Panc1 (cell line): Measurements from ENCODE around the gene SIM2. TPM values are rescaled to one million over a fixed set of nuclear protein-coding genes. Genes with fewer than 3 reads are reported as not detected.

Experiments
- ATAC-seq: fragments of 200-7000 bp; cut with Tn5 transposase; 2 replicates; pipeline ENCODE4 v1.9.1; 2020; ENCODE audit warnings: mild to moderate bottlenecking, moderate library complexity
- BruUV-seq: library from RNA; stranded (reverse); fragments of 400-500 nt; replicated peaks from 2 replicates; lab custom pipeline; 2021; lab: Mats Ljungman, UMichigan
- CTCF ChIA-PET: fragments of 300-600 bp; sonication (Branson Sonifier 250); formaldehyde crosslinking; loops from one replicate; lab custom pipeline; 2022; ENCODE audit warnings: antibody characterized with exemption; lab: Charles Lee
- POLR2A ChIA-PET: fragments of 300-600 bp; sonication (Branson Sonifier 250); formaldehyde crosslinking; loops from one replicate; lab custom pipeline; 2022; ENCODE audit warnings: antibody characterized with exemption; lab: Charles Lee
- DNase-seq: peaks from one replicate; pipeline ENCODE4 v3.0.0-alpha.2; 2010; ENCODE audit warnings: low read depth, low spot score
- H3K27ac ChIP-seq: 2 replicates; pipeline ENCODE4 v1.5.1; 2011; ENCODE audit warnings: mild to moderate bottlenecking, low read length, inconsistent platforms
- H3K27me3 ChIP-seq: fragments of 200-500 bp; sonication (Bioruptor generic); 2 replicates; pipeline ENCODE4 v1.6.0; 2014; ENCODE audit warnings: low read length, inconsistent platforms; ENCODE audit not compliant: control insufficient read depth, insufficient read depth
- H3K36me3 ChIP-seq: fragments of 200-500 bp; sonication (Bioruptor generic); 2 replicates; pipeline ENCODE4 v1.5.1; 2014; ENCODE audit warnings: inconsistent platforms, mild to moderate bottlenecking, low read length, moderate library complexity; ENCODE audit not compliant: control insufficient read depth, insufficient read depth
- H3K4me1 ChIP-seq: 2 replicates; pipeline ENCODE4 v1.5.1; 2011; ENCODE audit warnings: inconsistent platforms, mild to moderate bottlenecking, low read length, moderate library complexity; ENCODE audit not compliant: control insufficient read depth, insufficient read depth
- H3K4me3 ChIP-seq, 2 experiments: 2 replicates each; pipeline ENCODE4 v1.5.1; 2011 to 2012; ENCODE audit warnings: low read depth in 2 of 2, low read length in 2 of 2, mild to moderate bottlenecking in 2 of 2, inconsistent platforms in 1 of 2, moderate library complexity in 1 of 2
- H3K9me3 ChIP-seq: fragments of 200-500 bp; sonication (Bioruptor generic); 2 replicates; pipeline ENCODE4 v1.5.1; 2014; ENCODE audit warnings: low read depth, mild to moderate bottlenecking, inconsistent platforms, low read length, moderate library complexity; ENCODE audit not compliant: control insufficient read depth, insufficient read depth
- POLR2AphosphoS5 ChIP-seq: IDR thresholded peaks from 2 replicates; pipeline ENCODE4 v1.6.1; 2012; ENCODE audit warnings: mild to moderate bottlenecking, low read depth, low read length, moderate library complexity
- REST ChIP-seq, 2 experiments: IDR thresholded peaks; 2 replicates each; pipeline ENCODE4 v1.6.1; 2011 to 2012; ENCODE audit warnings: low read depth in 2 of 2, control low read depth in 1 of 2, low read length in 1 of 2, mild to moderate bottlenecking in 1 of 2, moderate library complexity in 1 of 2; ENCODE audit not compliant: insufficient read depth in 1 of 2
- SIN3A ChIP-seq: IDR thresholded peaks from 2 replicates; pipeline ENCODE4 v1.6.1; 2012; ENCODE audit warnings: low read depth, mild to moderate bottlenecking, low read length, moderate library complexity, borderline replicate concordance; ENCODE audit not compliant: insufficient read depth
- TCF7L2 ChIP-seq: IDR thresholded peaks from 2 replicates; pipeline ENCODE4 v1.6.1; 2011; ENCODE audit warnings: mild to moderate bottlenecking, low read depth, low read length, inconsistent platforms
- in situ Hi-C: cut with HindIII; loops from 2 replicates; pipeline ENCODE4 v1.10.0; 2016; ENCODE audit warnings: low sequenced_read_pairs, low pct_unique_long_range_greater_than_20kb
- intact Hi-C: fragments of 100-400 bp; cut with micrococcal nuclease; formaldehyde crosslinking; loops from one replicate; pipeline ENCODE4 v1.10.0; 2022; ENCODE audit not compliant: unreplicated experiment
- total RNA-seq: library from RNA; stranded (reverse); gene quantifications from one replicate; pipeline ENCODE4 v1.2.1, GENCODE V29; 2021; ENCODE audit not compliant: unreplicated experiment
- TF ChIP-seq, protein P1 (sequence below): fragments of 450-650 bp; IDR thresholded peaks from 2 replicates; pipeline ENCODE4 v1.5.1; 2017; ENCODE audit warnings: mild to moderate bottlenecking

SIM2 gene
- total RNA-seq, 1 experiment from 2014 or later = 11.5 TPM

- Histone ChIP-seq H3K4me1 (no peaks in the 10 kb centered on the region), H3K27me3 (no peaks in the 10 kb centered on the region), H3K4me3 (no peak overlapping the region), H3K27ac (no peak overlapping the region), H3K36me3 (no peaks in the 10 kb centered on the region), H3K9me3 (no peaks in the 10 kb centered on the region)
- intact Hi-C loops (no loop called here), in situ Hi-C loops (no loop called here)
- ATAC-seq = no peak
- BruUV-seq = no TSS peak
- ChIA-PET CTCF (no interaction called here), POLR2A (no interaction called here)
- TF ChIP-seq, protein P1, sequence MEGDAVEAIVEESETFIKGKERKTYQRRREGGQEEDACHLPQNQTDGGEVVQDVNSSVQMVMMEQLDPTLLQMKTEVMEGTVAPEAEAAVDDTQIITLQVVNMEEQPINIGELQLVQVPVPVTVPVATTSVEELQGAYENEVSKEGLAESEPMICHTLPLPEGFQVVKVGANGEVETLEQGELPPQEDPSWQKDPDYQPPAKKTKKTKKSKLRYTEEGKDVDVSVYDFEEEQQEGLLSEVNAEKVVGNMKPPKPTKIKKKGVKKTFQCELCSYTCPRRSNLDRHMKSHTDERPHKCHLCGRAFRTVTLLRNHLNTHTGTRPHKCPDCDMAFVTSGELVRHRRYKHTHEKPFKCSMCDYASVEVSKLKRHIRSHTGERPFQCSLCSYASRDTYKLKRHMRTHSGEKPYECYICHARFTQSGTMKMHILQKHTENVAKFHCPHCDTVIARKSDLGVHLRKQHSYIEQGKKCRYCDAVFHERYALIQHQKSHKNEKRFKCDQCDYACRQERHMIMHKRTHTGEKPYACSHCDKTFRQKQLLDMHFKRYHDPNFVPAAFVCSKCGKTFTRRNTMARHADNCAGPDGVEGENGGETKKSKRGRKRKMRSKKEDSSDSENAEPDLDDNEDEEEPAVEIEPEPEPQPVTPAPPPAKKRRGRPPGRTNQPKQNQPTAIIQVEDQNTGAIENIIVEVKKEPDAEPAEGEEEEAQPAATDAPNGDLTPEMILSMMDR = no peak
- TF ChIP-seq TCF7L2 (no peak), POLR2AphosphoS5 (no peak), REST (IDR thresholded peaks at IDR 0.05; ENCODE audit: insufficient read depth in 1 of 2, low read depth in 2 of 2, low read length in 1 of 2) (no peak), SIN3A (no peak)
- DNase-seq = no peak
These were observed 44.1 kb downstream of the SIM2 start for GRCh38 chr21:36743008-36743407.

DNA sequence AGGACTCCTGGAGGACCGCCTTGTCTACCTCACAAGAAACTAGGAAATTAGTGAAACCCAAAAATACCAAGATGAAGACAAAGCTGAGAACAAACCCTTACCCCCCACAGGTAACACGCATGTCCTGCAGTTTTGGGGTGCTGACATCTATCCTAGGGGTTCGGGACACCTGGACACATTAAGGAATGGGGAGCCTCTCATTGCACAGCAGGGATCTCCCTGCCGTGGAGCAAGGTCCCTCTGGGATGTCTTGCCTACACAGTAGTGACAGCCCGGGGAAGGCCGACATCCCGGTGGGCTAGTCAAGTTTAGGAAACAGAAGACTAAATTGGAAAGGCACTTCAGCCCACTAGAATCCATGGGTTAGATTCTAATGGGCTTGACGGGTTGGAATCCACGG lies 44.5 kb downstream of the SIM2 start:
- no peak overlapping the region for H3K27ac ChIP-seq
- H3K27me3 ChIP-seq = no peaks in the 10 kb centered on the region
- in situ Hi-C loops (no loop called here), intact Hi-C loops (no loop called here)
- ATAC-seq = no peak
- H3K4me1 ChIP-seq = 0 out of 2 replicates have a peak, but pooled peaks cover 3% of the 10 kb centered on the region
- POLR2A ChIA-PET = no interaction called here
- no peak overlapping the region for H3K4me3 ChIP-seq
- TF ChIP-seq POLR2AphosphoS5 (no peak), SIN3A (no peak), REST (IDR thresholded peaks at IDR 0.05; ENCODE audit: insufficient read depth in 1 of 2, low read depth in 2 of 2, low read length in 1 of 2) (no peak), TCF7L2 (no peak)
- TF ChIP-seq, protein P1 = no peak
- DNase-seq = no peak
- H3K36me3 ChIP-seq = no peaks in the 10 kb centered on the region
- BruUV-seq = no TSS peak
- H3K9me3 ChIP-seq = no peaks in the 10 kb centered on the region
- CTCF ChIA-PET = no interaction called here
